Cardiac fibroblast (primary cell): Measurements from ENCODE around the gene LPP.

Experiments
- DNase-seq, 2 donors: peaks; one replicate each; pipeline versions ENCODE4 v3.0.0 to v3.0.0-alpha.2; 2010; ENCODE audit warnings: low read depth in 2 of 2
- H3K4me3 ChIP-seq, 2 donors: replicated peaks in 1 of 2; 1 replicate in 1 of 2; 2 replicates in 1 of 2; pipeline ENCODE4 v1.5.1; 2011; ENCODE audit warnings: low read depth in 2 of 2, low read length in 2 of 2, mild to moderate bottlenecking in 2 of 2, moderate library complexity in 1 of 2
- TF ChIP-seq, protein P1 (sequence below): IDR thresholded peaks from one replicate; pipeline ENCODE4 v1.5.1; 2011; ENCODE audit warnings: low read depth, mild to moderate bottlenecking, low read length, inconsistent platforms

The LPP gene

DNA sequence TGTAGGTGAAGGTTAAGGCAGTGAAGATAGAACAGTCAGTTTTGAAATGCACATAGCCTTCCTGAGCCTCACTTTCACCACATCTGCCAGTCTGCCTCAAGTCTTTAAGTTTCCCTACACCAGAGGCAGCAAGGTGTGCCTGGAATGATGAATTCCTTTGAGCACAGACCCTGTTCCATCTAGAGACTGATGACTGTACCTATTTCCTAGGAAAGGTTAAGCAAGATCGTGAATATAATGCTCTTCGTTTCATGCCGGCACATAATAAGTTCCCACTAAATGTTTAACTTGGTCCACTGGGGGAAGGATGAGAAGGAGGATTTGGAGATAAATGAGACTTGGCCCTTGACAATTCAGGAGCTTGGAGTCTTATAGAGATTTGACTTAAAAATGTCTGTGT is 141.9 kb downstream of the LPP start:
- H3K4me3 ChIP-seq, result no peak overlapping the region
- TF ChIP-seq, protein P1, sequence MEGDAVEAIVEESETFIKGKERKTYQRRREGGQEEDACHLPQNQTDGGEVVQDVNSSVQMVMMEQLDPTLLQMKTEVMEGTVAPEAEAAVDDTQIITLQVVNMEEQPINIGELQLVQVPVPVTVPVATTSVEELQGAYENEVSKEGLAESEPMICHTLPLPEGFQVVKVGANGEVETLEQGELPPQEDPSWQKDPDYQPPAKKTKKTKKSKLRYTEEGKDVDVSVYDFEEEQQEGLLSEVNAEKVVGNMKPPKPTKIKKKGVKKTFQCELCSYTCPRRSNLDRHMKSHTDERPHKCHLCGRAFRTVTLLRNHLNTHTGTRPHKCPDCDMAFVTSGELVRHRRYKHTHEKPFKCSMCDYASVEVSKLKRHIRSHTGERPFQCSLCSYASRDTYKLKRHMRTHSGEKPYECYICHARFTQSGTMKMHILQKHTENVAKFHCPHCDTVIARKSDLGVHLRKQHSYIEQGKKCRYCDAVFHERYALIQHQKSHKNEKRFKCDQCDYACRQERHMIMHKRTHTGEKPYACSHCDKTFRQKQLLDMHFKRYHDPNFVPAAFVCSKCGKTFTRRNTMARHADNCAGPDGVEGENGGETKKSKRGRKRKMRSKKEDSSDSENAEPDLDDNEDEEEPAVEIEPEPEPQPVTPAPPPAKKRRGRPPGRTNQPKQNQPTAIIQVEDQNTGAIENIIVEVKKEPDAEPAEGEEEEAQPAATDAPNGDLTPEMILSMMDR, result no peak
- DNase-seq, result no peak

DNA sequence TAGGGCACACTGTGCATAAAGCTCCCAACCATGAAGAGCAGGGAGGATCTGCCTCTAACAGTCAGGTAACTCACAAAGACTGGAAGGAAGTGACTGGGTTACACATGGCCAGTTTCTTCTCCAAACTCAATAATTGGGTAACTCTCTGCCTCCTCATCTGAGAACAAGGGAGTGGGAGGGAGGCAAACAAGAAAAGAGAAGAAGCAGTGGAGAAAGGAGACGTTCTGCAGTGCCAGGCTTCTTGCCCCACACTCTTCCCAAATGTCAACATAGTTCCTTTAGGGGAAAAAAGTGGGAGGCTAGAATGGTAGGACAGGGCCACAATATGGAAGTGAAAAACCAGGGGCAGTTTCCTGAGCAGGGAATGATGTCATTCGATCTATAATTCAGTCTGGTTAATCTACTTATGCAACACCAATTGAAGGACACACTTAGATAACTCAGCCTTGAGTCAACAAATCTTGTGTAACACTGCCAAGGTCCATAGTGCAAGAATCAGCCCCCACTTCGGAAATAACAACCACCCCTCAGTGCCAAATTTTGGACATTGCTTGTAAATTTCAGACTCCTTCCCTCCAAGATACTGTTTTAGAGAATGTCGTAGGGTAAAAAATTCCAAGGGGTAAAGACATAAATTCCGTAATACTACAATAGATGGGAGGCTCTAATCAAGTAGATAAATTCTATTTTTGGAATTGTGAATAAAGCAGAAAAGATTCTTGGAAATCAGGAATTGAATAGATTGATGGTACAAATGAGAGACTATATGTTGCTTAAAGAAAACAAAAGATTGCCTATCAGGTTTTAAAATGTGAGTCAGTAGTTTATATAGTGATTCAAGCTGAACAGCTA is 143.0 kb downstream of the LPP start:
- H3K4me3 ChIP-seq, result no peak overlapping the region
- TF ChIP-seq, protein P1, result no peak
- peak; percentile 93 to 95 for DNase-seq

GRCh38 chr3:188298585-188298984 is 144.6 kb downstream of the LPP start:
- TF ChIP-seq, protein P1, result no peak
- no peak overlapping the region for H3K4me3 ChIP-seq
- DNase-seq, result peak in 1 of 2 donors; percentile 35

DNA sequence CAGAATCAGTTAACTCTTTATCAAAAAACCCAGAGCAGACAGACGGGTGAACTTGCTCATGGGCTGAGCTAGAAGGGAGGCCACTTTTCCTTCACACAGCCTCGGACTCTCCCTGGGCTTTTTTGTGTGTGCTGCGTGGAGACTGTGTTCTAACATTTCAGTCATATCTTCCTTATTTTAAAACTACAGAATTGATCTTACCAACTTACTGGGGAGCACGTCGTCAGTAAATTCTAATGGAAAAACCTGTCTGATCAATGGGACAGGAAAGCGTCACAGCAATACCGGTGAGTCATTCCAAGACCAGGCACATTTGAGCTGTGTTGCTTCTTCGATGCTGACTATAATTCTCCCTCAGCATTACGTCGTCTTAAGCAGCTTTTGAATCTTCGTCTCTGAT is 145.1 kb downstream of the LPP start:
- TF ChIP-seq, protein P1, result no peak
- DNase-seq, result no peak

GRCh38 chr3:188299708-188300107 is 145.8 kb downstream of the LPP start:
- TF ChIP-seq, protein P1, result no peak

More for the DNA sequence above, 145.1 kb downstream of the LPP start:
- no peak overlapping the region for H3K4me3 ChIP-seq

GRCh38 chr3:188301147-188301546 is 147.2 kb downstream of the LPP start:
- DNase-seq, result no peak
- TF ChIP-seq, protein P1, result no peak
- no peak overlapping the region for H3K4me3 ChIP-seq

More at GRCh38 chr3:188299708-188300107, 145.8 kb downstream of the LPP start:
- no peak for DNase-seq
- no peak overlapping the region for H3K4me3 ChIP-seq

DNA sequence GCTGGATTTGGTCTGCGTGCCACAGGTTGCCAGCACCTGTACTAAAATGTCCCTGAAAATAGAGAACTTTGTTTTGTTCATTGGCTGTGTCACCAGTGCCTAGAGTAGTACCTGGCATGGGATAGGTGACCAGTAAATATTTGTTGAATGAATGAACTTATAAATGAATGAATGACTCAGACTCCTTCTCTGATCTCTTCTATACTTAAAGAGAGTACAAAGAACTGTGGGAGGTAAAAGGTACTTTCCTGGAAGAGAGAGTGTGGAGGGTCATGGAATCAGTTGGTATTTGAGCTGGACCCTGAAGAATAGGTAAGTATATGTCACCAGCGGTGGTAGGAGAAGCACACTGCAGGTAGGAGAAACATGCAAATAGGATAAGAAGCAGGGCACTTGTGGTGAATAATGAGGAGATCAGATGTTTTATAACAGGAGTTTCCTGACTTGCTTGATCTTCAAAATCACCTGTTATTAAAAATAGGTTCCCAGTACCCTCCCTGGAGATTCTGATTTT is 149.4 kb downstream of the LPP start:
- TF ChIP-seq, protein P1, result no peak
- no peak for DNase-seq
- H3K4me3 ChIP-seq, result no peak overlapping the region
